Ascending aorta (tissue), 2 donors: ENCODE data around the gene LAT. TPM values are rescaled to one million over a fixed set of nuclear protein-coding genes. Genes with fewer than 3 reads are reported as not detected.

ENCODE experiments used
- DNase-seq, 2 donors: peaks; one replicate each; pipeline ENCODE4 v3.0.0-alpha.2; 2019; ENCODE audit warnings: low spot score in 2 of 2
- H3K27ac ChIP-seq, 2 donors: fragments of 200-600 bp; sonication (generic); one replicate each; pipeline ENCODE4 v1.5.1; 2016 to 2017; ENCODE audit warnings: mild to moderate bottlenecking in 1 of 2
- H3K27me3 ChIP-seq: fragments of 200-600 bp; sonication (generic); one replicate; pipeline ENCODE4 v1.5.1; 2017
- H3K36me3 ChIP-seq, 2 donors: fragments of 200-600 bp; sonication (generic); one replicate each; pipeline ENCODE4 v1.5.1; 2016
- H3K4me1 ChIP-seq, 2 donors: fragments of 200-600 bp; sonication (generic); one replicate each; pipeline ENCODE4 v1.5.1; 2016 to 2017; ENCODE audit warnings: mild to moderate bottlenecking in 1 of 2
- H3K4me3 ChIP-seq, 2 donors: fragments of 200-600 bp; sonication (generic); one replicate each; pipeline ENCODE4 v1.5.1; 2016 to 2017; ENCODE audit warnings: mild to moderate bottlenecking in 1 of 2
- H3K9me3 ChIP-seq, 2 donors: fragments of 200-600 bp; sonication (generic); one replicate each; pipeline ENCODE4 v1.5.1; 2016
- CTCF ChIP-seq, 3 experiments: fragments of 200-600 bp in 2 of 3; fragments of 450-650 bp in 1 of 3; sonication (generic) in 2 of 3; IDR thresholded peaks; one replicate each; pipeline ENCODE4 v1.5.1; 2016 to 2019; ENCODE audit warnings: antibody characterized with exemption in 3 of 3, mild to moderate bottlenecking in 1 of 3, moderate library complexity in 1 of 3
- intact Hi-C: fragments of 100-400 bp; cut with DNase I; formaldehyde crosslinking; loops from one replicate; pipeline ENCODE4 v1.15.1; 2023
- total RNA-seq: library from RNA; depleted of rRNA; stranded (reverse); fragments of >200 nt; gene quantifications from one replicate; pipeline ENCODE4 v1.1.0, GENCODE V29; 2016

The LAT gene
- total RNA-seq, 1 donor from 2014 or later, result 53.4 TPM

- TF ChIP-seq CTCF (IDR thresholded peaks at IDR 0.05), result no peak
- H3K9me3 ChIP-seq, result no peaks in the 10 kb centered on the region
- H3K27me3 ChIP-seq, result no peaks in the 10 kb centered on the region
- H3K4me3 ChIP-seq, result no peak overlapping the region
- DNase-seq, result no peak
- no peak overlapping the region for H3K27ac ChIP-seq
- H3K4me1 ChIP-seq, result peaks cover 0 to 2% of the 10 kb centered on the region in 2 donors
- intact Hi-C loops, result no loop called here
- peaks cover 65 to 72% of the 10 kb centered on the region in 2 donors for H3K36me3 ChIP-seq
These were observed 3.9 kb upstream of the LAT start for GRCh38 chr16:28980929-28981328.

- intact Hi-C loops, result no loop called here
- peak in 2 of 3 experiments; percentile 22 to 25 for TF ChIP-seq CTCF (IDR thresholded peaks at IDR 0.05)
- no peaks in the 10 kb centered on the region for H3K9me3 ChIP-seq
- H3K27ac ChIP-seq, result no peak overlapping the region
- H3K27me3 ChIP-seq, result no peaks in the 10 kb centered on the region
- H3K36me3 ChIP-seq, result peaks cover 70 to 78% of the 10 kb centered on the region in 2 donors
- no peak overlapping the region for H3K4me3 ChIP-seq
- H3K4me1 ChIP-seq, result no peaks in the 10 kb centered on the region
- no peak for DNase-seq
These were observed 3.3 kb upstream of the LAT start for GRCh38 chr16:28981517-28981916.

GRCh38 chr16:28982418-28982817 is 2.4 kb upstream of the LAT start:
- peaks cover 79 to 87% of the 10 kb centered on the region in 2 donors for H3K36me3 ChIP-seq
- H3K4me1 ChIP-seq, result no peaks in the 10 kb centered on the region
- intact Hi-C loops, result no loop called here
- H3K9me3 ChIP-seq, result no peaks in the 10 kb centered on the region
- no peak overlapping the region for H3K4me3 ChIP-seq
- no peaks in the 10 kb centered on the region for H3K27me3 ChIP-seq
- TF ChIP-seq CTCF (IDR thresholded peaks at IDR 0.05), result no peak
- H3K27ac ChIP-seq, result no peak overlapping the region
- no peak for DNase-seq

GRCh38 chr16:28982949-28983348 is 1.9 kb upstream of the LAT start:
- Histone ChIP-seq H3K4me3 (no peak overlapping the region), H3K9me3 (no peaks in the 10 kb centered on the region), H3K27ac (no peak overlapping the region), H3K36me3 (peaks cover 78 to 87% of the 10 kb centered on the region in 2 donors), H3K27me3 (no peaks in the 10 kb centered on the region), H3K4me1 (no peaks in the 10 kb centered on the region)
- DNase-seq, result no peak
- intact Hi-C loops, result no loop called here
- no peak for TF ChIP-seq CTCF (IDR thresholded peaks at IDR 0.05)

GRCh38 chr16:28983644-28984043 is 1.2 kb upstream of the LAT start:
- intact Hi-C loops, result no loop called here
- TF ChIP-seq CTCF (IDR thresholded peaks at IDR 0.05), result no peak
- no peak overlapping the region for H3K4me3 ChIP-seq
- no peaks in the 10 kb centered on the region for H3K27me3 ChIP-seq
- no peak overlapping the region for H3K27ac ChIP-seq
- no peak for DNase-seq
- H3K36me3 ChIP-seq, result peaks cover 73 to 83% of the 10 kb centered on the region in 2 donors
- no peaks in the 10 kb centered on the region for H3K4me1 ChIP-seq
- H3K9me3 ChIP-seq, result no peaks in the 10 kb centered on the region

- intact Hi-C loops, result no loop called here
- peaks cover 73 to 80% of the 10 kb centered on the region in 2 donors for H3K36me3 ChIP-seq
- H3K27ac ChIP-seq, result no peak overlapping the region
- TF ChIP-seq CTCF (IDR thresholded peaks at IDR 0.05), result no peak
- no peak for DNase-seq
- H3K9me3 ChIP-seq, result no peaks in the 10 kb centered on the region
- no peaks in the 10 kb centered on the region for H3K27me3 ChIP-seq
- H3K4me1 ChIP-seq, result no peaks in the 10 kb centered on the region
- no peak overlapping the region for H3K4me3 ChIP-seq
These were observed 761 bp upstream of the LAT start for GRCh38 chr16:28984091-28984490.
